ENCODE results near the gene TMEM198. TPM values are rescaled to one million over a fixed set of nuclear protein-coding genes. Genes with fewer than 3 reads are reported as not detected.

The TMEM198 gene
- total RNA-seq, 4 donors from 2014 or later: 1.1 to 4.4 (median 1.2) TPM; not detected in 1

DNA sequence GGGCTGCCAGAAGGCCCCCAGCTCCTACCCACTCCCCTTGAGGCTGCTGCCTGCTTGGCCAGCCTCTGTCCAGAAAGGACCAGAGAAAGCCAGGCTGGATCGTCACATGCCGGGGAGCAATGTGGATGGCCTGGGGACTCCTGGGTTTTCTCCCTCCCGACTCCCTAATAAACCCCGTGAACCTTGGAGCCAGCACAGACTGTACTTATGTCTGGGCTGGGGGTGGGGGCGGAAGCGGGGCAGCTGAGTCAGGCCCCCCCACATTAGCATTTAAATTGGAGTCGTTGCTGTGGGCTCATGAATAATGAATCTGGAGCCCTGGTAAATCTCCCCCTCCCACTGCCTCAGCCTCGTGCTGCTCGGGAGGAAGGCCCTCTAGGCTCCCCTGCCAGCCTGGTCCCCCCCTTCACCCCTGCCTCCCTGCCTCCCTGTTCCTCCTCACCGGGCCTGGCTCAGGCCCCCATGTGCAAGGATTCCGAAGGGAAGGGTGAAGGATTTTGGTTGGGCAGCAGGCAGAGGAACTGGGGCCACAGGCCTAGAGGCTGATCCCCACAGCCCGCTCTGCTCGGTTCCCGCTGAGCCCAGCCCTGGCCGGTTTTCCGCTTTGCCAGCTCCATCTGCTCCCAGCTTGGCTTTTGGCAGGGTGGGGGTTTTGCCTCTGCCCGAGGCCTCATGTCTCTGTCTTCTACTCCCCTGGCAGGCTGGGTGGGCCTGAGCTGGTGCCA lies 36.9 kb upstream of the TMEM198 start:
- H3K27me3 ChIP-seq: peaks cover 23% of the 10 kb centered on the region
- DNase-seq: no peak
- H3K36me3 ChIP-seq: peaks cover 0 to 12% (median 3%) of the 10 kb centered on the region in 4 donors
- H3K27ac ChIP-seq: no peak overlapping the region
- no peaks in the 10 kb centered on the region for H3K9me3 ChIP-seq
- intact Hi-C loops (cut with DNase I; ENCODE audit: low total_unique reads): no loop called here
- no peak overlapping the region for H3K4me3 ChIP-seq
- H3K4me1 ChIP-seq: peaks cover 6 to 18% (median 13%) of the 10 kb centered on the region in 4 donors
- no peak for TF ChIP-seq EP300 (IDR thresholded peaks at IDR 0.05; ENCODE audit: low read depth)
- TF ChIP-seq POLR2AphosphoS5 (IDR thresholded peaks at IDR 0.05): no peak
- TF ChIP-seq, protein P1, sequence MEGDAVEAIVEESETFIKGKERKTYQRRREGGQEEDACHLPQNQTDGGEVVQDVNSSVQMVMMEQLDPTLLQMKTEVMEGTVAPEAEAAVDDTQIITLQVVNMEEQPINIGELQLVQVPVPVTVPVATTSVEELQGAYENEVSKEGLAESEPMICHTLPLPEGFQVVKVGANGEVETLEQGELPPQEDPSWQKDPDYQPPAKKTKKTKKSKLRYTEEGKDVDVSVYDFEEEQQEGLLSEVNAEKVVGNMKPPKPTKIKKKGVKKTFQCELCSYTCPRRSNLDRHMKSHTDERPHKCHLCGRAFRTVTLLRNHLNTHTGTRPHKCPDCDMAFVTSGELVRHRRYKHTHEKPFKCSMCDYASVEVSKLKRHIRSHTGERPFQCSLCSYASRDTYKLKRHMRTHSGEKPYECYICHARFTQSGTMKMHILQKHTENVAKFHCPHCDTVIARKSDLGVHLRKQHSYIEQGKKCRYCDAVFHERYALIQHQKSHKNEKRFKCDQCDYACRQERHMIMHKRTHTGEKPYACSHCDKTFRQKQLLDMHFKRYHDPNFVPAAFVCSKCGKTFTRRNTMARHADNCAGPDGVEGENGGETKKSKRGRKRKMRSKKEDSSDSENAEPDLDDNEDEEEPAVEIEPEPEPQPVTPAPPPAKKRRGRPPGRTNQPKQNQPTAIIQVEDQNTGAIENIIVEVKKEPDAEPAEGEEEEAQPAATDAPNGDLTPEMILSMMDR (IDR thresholded peaks at IDR 0.05): no peak
- TF ChIP-seq POLR2A (IDR thresholded peaks at IDR 0.05): no peak
- in situ Hi-C loops (cut with MboI; ENCODE audit: low pct_ligation_motif_present in 1 of 4, low pct_unique_long_range_greater_than_20kb in 1 of 4, low sequenced_read_pairs in 3 of 4): no loop called here
- WGBS, 2 donors (ENCODE audit: low coverage in 1 of 2): 89 to 94% methylated on average over 4 to 17 of the region's 17 CpGs

DNA sequence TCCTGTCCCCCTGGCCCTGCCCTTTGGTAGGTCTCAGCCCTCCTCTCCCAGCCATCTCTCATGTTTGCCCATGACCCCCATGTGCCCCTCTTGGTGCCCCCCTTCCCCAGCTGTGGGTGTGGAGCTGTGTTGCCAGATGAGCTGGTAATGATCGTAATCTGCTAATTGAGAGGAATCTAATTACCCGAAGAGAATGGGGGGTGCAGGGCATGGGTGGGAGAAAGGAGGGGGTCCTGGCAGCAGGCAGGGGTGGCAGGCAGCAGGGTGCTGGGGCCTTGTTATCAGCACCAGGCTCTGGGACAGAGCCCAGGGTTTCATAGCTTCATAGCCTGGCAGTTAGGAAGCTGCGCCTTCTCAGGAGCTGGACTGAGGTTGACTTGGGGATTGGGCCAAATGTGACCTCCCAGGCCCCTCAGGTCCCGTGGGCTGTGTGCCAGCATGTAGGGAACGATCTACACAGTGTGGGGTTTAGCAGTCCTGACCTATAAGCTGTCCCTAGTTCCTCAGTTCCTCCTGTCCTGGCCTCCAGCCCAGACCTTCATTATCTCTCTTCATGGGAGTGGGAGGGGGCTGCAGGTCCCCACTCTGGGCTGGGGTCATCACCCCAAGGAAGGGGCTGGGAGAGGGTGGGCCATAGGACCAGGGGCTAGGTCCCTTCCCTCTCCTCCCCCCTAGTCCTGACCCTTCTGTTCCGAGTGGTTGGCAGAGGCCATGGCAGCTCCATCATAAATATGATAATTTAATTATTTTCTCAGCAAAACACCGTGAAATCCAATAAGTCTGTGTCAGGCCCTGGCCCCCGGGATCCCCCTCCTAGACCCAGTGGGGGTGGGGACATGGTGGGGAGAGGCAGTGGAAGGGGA lies 36.0 kb upstream of the TMEM198 start:
- H3K4me1 ChIP-seq: peaks cover 6 to 18% (median 13%) of the 10 kb centered on the region in 4 donors
- in situ Hi-C loops (cut with MboI; ENCODE audit: low pct_ligation_motif_present in 1 of 4, low pct_unique_long_range_greater_than_20kb in 1 of 4, low sequenced_read_pairs in 3 of 4) (no loop called here), intact Hi-C loops (cut with DNase I; ENCODE audit: low total_unique reads) (no loop called here)
- H3K9me3 ChIP-seq: no peaks in the 10 kb centered on the region
- no peak for DNase-seq
- H3K36me3 ChIP-seq: peaks cover 0 to 12% (median 3%) of the 10 kb centered on the region in 4 donors
- H3K27me3 ChIP-seq: peaks cover 31% of the 10 kb centered on the region
- TF ChIP-seq POLR2A (IDR thresholded peaks at IDR 0.05): no peak
- TF ChIP-seq EP300 (IDR thresholded peaks at IDR 0.05; ENCODE audit: low read depth): no peak
- no peak for TF ChIP-seq POLR2AphosphoS5 (IDR thresholded peaks at IDR 0.05)
- TF ChIP-seq, protein P1 (IDR thresholded peaks at IDR 0.05): no peak
- H3K4me3 ChIP-seq: no peak overlapping the region
- H3K27ac ChIP-seq: no peak overlapping the region
- 61% methylated on average over 8 of the region's 8 CpGs; no CpG with 5 or more reads in 1 of the 2 donors for WGBS, 2 donors (ENCODE audit: low coverage in 1 of 2)

DNA sequence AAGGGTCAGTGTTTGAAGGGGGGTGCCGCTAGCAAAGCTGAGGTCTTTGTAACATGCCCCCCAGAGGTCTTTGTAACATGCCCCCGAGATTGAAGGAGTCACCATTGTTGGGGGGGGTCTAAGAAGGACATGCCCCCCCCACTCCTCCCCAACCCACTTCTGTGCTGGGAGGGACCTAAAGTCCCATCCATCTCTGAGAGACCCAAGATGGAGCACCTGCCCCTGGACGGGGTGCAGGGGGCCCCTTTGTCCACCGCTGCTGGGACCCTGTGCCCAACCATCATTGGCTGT lies 35.4 kb upstream of the TMEM198 start:
- Histone ChIP-seq H3K27me3 (peaks cover 37% of the 10 kb centered on the region), H3K27ac (no peak overlapping the region), H3K4me3 (no peak overlapping the region), H3K9me3 (no peaks in the 10 kb centered on the region), H3K4me1 (peaks cover 6 to 18% (median 13%) of the 10 kb centered on the region in 4 donors), H3K36me3 (peaks cover 0 to 12% (median 3%) of the 10 kb centered on the region in 4 donors)
- in situ Hi-C loops (cut with MboI; ENCODE audit: low pct_ligation_motif_present in 1 of 4, low pct_unique_long_range_greater_than_20kb in 1 of 4, low sequenced_read_pairs in 3 of 4) (no loop called here), intact Hi-C loops (cut with DNase I; ENCODE audit: low total_unique reads) (no loop called here)
- no peak for DNase-seq
- TF ChIP-seq EP300 (IDR thresholded peaks at IDR 0.05; ENCODE audit: low read depth) (no peak), POLR2A (IDR thresholded peaks at IDR 0.05) (no peak), POLR2AphosphoS5 (IDR thresholded peaks at IDR 0.05) (no peak)
- TF ChIP-seq, protein P1 (IDR thresholded peaks at IDR 0.05): no peak
- 69% methylated on average over 4 of the region's 4 CpGs; no CpG with 5 or more reads in 1 of the 2 donors for WGBS, 2 donors (ENCODE audit: low coverage in 1 of 2)
